ENCODE measurements around the gene ZCCHC17. TPM values are rescaled to one million over a fixed set of nuclear protein-coding genes. Genes with fewer than 3 reads are reported as not detected.

ZCCHC17 gene
- total RNA-seq, 1 donor, result 30.4 TPM

DNA sequence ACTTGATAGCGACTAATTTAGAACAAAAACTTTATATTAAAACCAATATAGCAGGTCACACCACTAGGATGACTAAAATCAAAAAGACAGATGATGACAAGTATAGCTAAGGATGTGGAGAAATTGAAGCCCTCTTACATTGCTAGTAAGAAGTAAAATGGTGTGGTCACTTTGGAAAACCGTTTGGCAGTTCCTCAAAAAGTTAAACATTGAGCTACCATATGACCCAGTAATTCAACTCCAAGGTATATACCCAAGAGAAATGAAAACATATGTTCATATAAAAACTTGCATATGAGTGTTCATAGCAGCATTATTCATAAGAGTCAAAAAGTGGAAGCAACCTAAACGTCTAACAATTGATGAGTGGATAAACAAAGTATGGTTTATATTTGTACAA lies 103.1 kb downstream of the ZCCHC17 start:
- no peak overlapping the region for H3K4me3 ChIP-seq (ENCODE audit: insufficient read depth, low read length)
- peaks cover 34% of the 10 kb centered on the region for H3K4me1 ChIP-seq (ENCODE audit: insufficient read depth, low read length)
- DNase-seq (ENCODE audit: insufficient read length, low spot score, missing footprints), result no peak
- H3K79me2 ChIP-seq (ENCODE audit: insufficient read depth, low read length), result no peaks in the 10 kb centered on the region
- no peaks in the 10 kb centered on the region for H4K20me1 ChIP-seq (ENCODE audit: insufficient read depth, low read length)
- H3K27me3 ChIP-seq (ENCODE audit: insufficient read depth, low read length), result no peaks in the 10 kb centered on the region
- H3K27ac ChIP-seq (ENCODE audit: low read depth, low read length), result peak overlapping the region; percentile 6
- TF ChIP-seq, protein P1, sequence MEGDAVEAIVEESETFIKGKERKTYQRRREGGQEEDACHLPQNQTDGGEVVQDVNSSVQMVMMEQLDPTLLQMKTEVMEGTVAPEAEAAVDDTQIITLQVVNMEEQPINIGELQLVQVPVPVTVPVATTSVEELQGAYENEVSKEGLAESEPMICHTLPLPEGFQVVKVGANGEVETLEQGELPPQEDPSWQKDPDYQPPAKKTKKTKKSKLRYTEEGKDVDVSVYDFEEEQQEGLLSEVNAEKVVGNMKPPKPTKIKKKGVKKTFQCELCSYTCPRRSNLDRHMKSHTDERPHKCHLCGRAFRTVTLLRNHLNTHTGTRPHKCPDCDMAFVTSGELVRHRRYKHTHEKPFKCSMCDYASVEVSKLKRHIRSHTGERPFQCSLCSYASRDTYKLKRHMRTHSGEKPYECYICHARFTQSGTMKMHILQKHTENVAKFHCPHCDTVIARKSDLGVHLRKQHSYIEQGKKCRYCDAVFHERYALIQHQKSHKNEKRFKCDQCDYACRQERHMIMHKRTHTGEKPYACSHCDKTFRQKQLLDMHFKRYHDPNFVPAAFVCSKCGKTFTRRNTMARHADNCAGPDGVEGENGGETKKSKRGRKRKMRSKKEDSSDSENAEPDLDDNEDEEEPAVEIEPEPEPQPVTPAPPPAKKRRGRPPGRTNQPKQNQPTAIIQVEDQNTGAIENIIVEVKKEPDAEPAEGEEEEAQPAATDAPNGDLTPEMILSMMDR (IDR thresholded peaks at IDR 0.05; ENCODE audit: extremely low read depth, low read depth, low read length), result no peak
- no peaks in the 10 kb centered on the region for H3K36me3 ChIP-seq (ENCODE audit: insufficient read depth, low read length)
- H3K4me2 ChIP-seq (ENCODE audit: insufficient read depth, low read length), result peak overlapping the region; percentile 47
- H2AFZ ChIP-seq (ENCODE audit: low read length), result no peak overlapping the region
- H3K9me3 ChIP-seq (ENCODE audit: low read depth, low read length), result no peaks in the 10 kb centered on the region

DNA sequence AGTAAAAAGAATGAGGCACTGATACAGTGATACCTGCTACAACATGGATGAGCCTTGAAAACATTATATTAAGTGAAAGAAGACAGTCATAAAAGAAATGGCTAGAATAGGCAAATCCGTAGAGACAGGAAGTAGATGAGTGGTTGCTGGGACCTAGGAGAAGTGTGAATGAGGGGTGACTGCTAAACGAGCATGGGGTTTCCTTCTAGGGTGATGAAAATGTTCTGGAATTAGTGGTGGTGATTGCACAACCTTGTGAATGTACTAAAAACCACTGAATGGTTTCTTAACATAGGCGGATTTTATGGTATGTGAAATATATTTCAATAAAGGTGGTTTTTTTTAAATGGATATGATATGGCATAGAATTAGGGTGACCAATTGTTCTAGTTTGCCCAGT lies 103.6 kb downstream of the ZCCHC17 start:
- DNase-seq (ENCODE audit: insufficient read length, low spot score, missing footprints), result no peak
- TF ChIP-seq, protein P1 (IDR thresholded peaks at IDR 0.05; ENCODE audit: extremely low read depth, low read depth, low read length), result no peak
- Histone ChIP-seq H4K20me1 (ENCODE audit: insufficient read depth, low read length) (no peaks in the 10 kb centered on the region), H3K4me1 (ENCODE audit: insufficient read depth, low read length) (peaks cover 34% of the 10 kb centered on the region), H2AFZ (ENCODE audit: low read length) (peak overlapping the region; percentile 16), H3K27me3 (ENCODE audit: insufficient read depth, low read length) (no peaks in the 10 kb centered on the region), H3K4me3 (ENCODE audit: insufficient read depth, low read length) (no peak overlapping the region), H3K9me3 (ENCODE audit: low read depth, low read length) (no peaks in the 10 kb centered on the region), H3K4me2 (ENCODE audit: insufficient read depth, low read length) (peak overlapping the region; percentile 47), H3K36me3 (ENCODE audit: insufficient read depth, low read length) (no peaks in the 10 kb centered on the region), H3K27ac (ENCODE audit: low read depth, low read length) (peak overlapping the region; percentile 6), H3K79me2 (ENCODE audit: insufficient read depth, low read length) (no peaks in the 10 kb centered on the region)

DNA sequence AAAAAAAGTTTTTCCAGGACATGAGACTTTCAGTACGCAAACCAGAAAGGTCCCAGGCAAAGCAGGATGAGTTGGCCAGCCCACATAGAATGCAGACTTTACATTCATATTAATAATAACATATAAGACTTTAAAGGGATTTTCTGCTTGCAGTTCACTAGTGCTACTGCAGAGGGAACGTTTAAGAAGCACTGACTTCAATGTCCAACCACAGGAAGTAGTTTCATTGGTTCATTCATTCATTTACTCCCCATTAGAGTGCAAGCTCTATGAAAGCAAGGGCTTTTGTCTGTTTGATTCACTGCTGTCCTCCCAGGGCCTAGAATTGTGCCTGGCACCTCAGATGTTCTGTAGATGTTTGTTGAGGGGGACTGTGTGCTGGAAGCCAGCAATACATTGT lies 104.4 kb downstream of the ZCCHC17 start:
- Histone ChIP-seq H2AFZ (ENCODE audit: low read length) (no peak overlapping the region), H3K9me3 (ENCODE audit: low read depth, low read length) (no peaks in the 10 kb centered on the region), H3K4me2 (ENCODE audit: insufficient read depth, low read length) (no peak overlapping the region), H3K4me1 (ENCODE audit: insufficient read depth, low read length) (peaks cover 34% of the 10 kb centered on the region), H3K79me2 (ENCODE audit: insufficient read depth, low read length) (no peaks in the 10 kb centered on the region), H4K20me1 (ENCODE audit: insufficient read depth, low read length) (no peaks in the 10 kb centered on the region), H3K36me3 (ENCODE audit: insufficient read depth, low read length) (no peaks in the 10 kb centered on the region), H3K27ac (ENCODE audit: low read depth, low read length) (no peak overlapping the region), H3K27me3 (ENCODE audit: insufficient read depth, low read length) (no peaks in the 10 kb centered on the region), H3K4me3 (ENCODE audit: insufficient read depth, low read length) (no peak overlapping the region)
- TF ChIP-seq, protein P1 (IDR thresholded peaks at IDR 0.05; ENCODE audit: extremely low read depth, low read depth, low read length), result peak; percentile 11
- DNase-seq (ENCODE audit: insufficient read length, low spot score, missing footprints), result peak; percentile 58

DNA sequence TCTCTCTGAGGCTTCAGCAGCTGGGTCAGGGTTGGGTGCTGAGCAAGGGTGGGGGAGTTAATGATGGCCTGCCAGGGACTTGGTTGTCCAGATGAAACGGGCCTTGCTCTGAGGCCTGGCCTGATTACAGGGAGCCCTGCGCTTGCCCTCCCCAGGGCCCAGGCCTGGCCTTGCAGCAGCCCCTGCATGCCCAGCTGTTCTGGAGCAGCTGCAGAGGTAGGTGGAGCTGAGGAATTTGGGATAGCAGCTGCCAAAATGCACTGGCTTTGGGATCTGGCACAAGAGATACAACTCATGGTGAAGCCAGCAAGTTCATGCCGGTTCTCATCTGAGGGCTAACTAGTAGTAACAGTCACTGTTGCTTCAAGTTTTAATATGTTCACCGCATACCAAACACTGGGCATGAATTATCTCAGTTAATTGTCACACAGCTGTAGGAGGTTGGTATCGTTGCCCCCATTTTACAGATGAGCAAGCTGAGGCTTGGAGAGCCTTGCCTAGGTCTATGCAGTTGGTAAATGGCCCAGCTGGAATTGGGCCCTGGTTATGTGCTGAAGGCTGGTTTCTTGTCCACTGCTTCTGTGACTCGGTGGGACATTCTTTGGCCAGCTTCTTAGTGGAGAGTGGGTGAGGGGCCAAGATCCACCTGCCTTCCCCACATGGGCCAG lies 108.9 kb downstream of the ZCCHC17 start:
- no peak overlapping the region for H3K27ac ChIP-seq (ENCODE audit: low read depth, low read length)

More for the DNA sequence above, 108.9 kb downstream of the ZCCHC17 start:
- no peak overlapping the region for H3K4me3 ChIP-seq (ENCODE audit: insufficient read depth, low read length)
- peak; percentile 70 for DNase-seq (ENCODE audit: insufficient read length, low spot score, missing footprints)
- H3K9me3 ChIP-seq (ENCODE audit: low read depth, low read length), result no peaks in the 10 kb centered on the region
- no peaks in the 10 kb centered on the region for H3K36me3 ChIP-seq (ENCODE audit: insufficient read depth, low read length)
- TF ChIP-seq, protein P1 (IDR thresholded peaks at IDR 0.05; ENCODE audit: extremely low read depth, low read depth, low read length), result no peak
- no peak overlapping the region for H2AFZ ChIP-seq (ENCODE audit: low read length)
- peaks cover 18% of the 10 kb centered on the region for H3K4me1 ChIP-seq (ENCODE audit: insufficient read depth, low read length)
- H3K79me2 ChIP-seq (ENCODE audit: insufficient read depth, low read length), result no peaks in the 10 kb centered on the region
- H3K4me2 ChIP-seq (ENCODE audit: insufficient read depth, low read length), result no peak overlapping the region
- no peaks in the 10 kb centered on the region for H4K20me1 ChIP-seq (ENCODE audit: insufficient read depth, low read length)
- H3K27me3 ChIP-seq (ENCODE audit: insufficient read depth, low read length), result no peaks in the 10 kb centered on the region
